Ovary (tissue), 9 donors: Measurements from ENCODE around the gene EPB41L4B. TPM values are rescaled to one million over a fixed set of nuclear protein-coding genes. Genes with fewer than 3 reads are reported as not detected.

Experiments
- DNase-seq, 5 donors: peaks; one replicate each; pipeline ENCODE4 v3.0.0-alpha.2; 2019 to 2020
- H3K27ac ChIP-seq, 2 donors: fragments of 200-600 bp; one replicate each; pipeline versions ENCODE4 v1.5.1 to v1.8.0; 2019 to 2022
- H3K27me3 ChIP-seq: fragments of 200-600 bp; one replicate; pipeline ENCODE4 v1.8.0; 2022
- H3K36me3 ChIP-seq: fragments of 200-600 bp; sonication (generic); one replicate; pipeline ENCODE4 v1.5.1; 2019
- H3K4me1 ChIP-seq: one replicate; pipeline ENCODE4 v1.8.1; 2013; ENCODE audit warnings: mild to moderate bottlenecking, moderate library complexity; ENCODE audit not compliant: insufficient read depth
- H3K4me3 ChIP-seq: fragments of 200-600 bp; sonication (generic); one replicate; pipeline ENCODE4 v1.5.1; 2017
- H3K9me3 ChIP-seq, 2 donors: fragments of 200-600 bp in 1 of 2; sonication (generic) in 1 of 2; one replicate each; pipeline versions ENCODE4 v1.5.1 to v1.8.1; 2013 to 2019; ENCODE audit warnings: mild to moderate bottlenecking in 1 of 2, moderate library complexity in 1 of 2
- CTCF ChIP-seq, 3 donors: fragments of 450-650 bp in 2 of 3; fragments of 200-600 bp in 1 of 3; IDR thresholded peaks; one replicate each; pipeline versions ENCODE4 v1.5.1 to v1.8.0; 2016 to 2022; ENCODE audit warnings: antibody characterized with exemption in 3 of 3, mild to moderate bottlenecking in 1 of 3
- EP300 ChIP-seq: sonication (generic); formaldehyde crosslinking; IDR thresholded peaks from one replicate; pipeline ENCODE4 v1.6.1; 2017; ENCODE audit warnings: antibody characterized with exemption
- POLR2A ChIP-seq: fragments of 450-650 bp; IDR thresholded peaks from one replicate; pipeline ENCODE4 v1.6.1; 2017; ENCODE audit warnings: antibody characterized with exemption, mild to moderate bottlenecking, moderate library complexity
- WGBS, 3 donors: extraction: QIAGEN DNeasy Blood & Tissue Kit in 1 of 3; methylation state at CpG; one replicate each; pipeline versions ENCODE4 v1.1.5 to v1.1.7; 2013 to 2017; 5-methylcytosine and 5-hydroxymethylcytosine counted together
- intact Hi-C, 4 donors: fragments of 100-400 bp; cut with DNase I; formaldehyde crosslinking; loops; one replicate each; pipeline versions ENCODE4 v1.11.0 to v1.15.1; 2022 to 2023
- polyA plus RNA-seq, 2 donors: library from polyadenylated mRNA; stranded (reverse); fragments of 200-250 nt in 1 of 2; fragments of 350-450 nt in 1 of 2; fragmentation: Illumina TruSeq in 1 of 2; extraction: RNeasy Lipid Tissue Mini Kit (QIAGEN cat#74804) in 1 of 2; gene quantifications; one replicate each; pipeline ENCODE4 v1.2.3, GENCODE V29; 2013 to 2014
- total RNA-seq, 7 donors: library from RNA; depleted of rRNA in 2 of 7; stranded (reverse); fragments of >200 nt in 2 of 7; fragmentation: NEBNext Ultra II Directional in 3 of 7; extraction: Animal tissue kit (Norgen Biotek cat#: 25700) in 3 of 7; gene quantifications; one replicate each; pipeline versions ENCODE4 v1.1.0 to v1.2.4, GENCODE V29; 2016 to 2023
- donor health status: DM: no; HTN: no; CAD: no; lungs with moderate emphysema.
- donor health status: DM: no; HTN: no; CAD: no.
- donor health status: Bipolar disorder and iron deficiency.
- donor health status: DM: yes; HTN: yes; CAD: no.
- donor health status: DM: no; HTN: no; CAD: no.
- donor health status: DM: yes; HTN: yes; CAD: no.

Gene EPB41L4B
- total and polyA plus RNA-seq, 9 donors: 8.3 to 34.3 (median 14.0) TPM

DNA sequence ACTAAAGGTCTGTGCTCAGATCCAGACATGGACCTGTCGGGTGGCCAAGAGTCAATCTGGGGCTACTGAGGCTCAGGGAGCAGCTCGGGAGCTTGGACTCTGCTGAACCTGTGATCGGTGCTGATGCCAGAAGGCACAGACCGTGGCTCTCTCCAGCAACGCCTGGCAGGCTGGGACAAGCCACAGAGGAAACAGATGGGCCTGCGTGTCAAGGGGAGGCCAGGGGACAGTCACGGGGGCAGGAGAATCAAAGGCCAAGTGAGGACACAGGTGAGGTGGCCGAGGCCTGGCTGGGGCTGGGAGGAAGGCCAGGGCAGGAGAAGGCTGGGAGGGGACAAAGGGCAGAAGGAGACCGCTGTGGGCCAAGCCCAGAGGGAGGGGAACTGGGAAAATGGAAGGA is 43.4 kb downstream of the EPB41L4B start:
- no peak for DNase-seq
- Histone ChIP-seq H3K27me3 (no peaks in the 10 kb centered on the region), H3K36me3 (no peaks in the 10 kb centered on the region), H3K4me3 (no peak overlapping the region), H3K4me1 (no peaks in the 10 kb centered on the region), H3K9me3 (no peaks in the 10 kb centered on the region), H3K27ac (no peak overlapping the region)
- WGBS, 3 donors: 86 to 89% (median 87%) methylated on average over 9 of the region's 9 CpGs
- TF ChIP-seq POLR2A (no peak), EP300 (no peak), CTCF (IDR thresholded peaks at IDR 0.05) (no peak)
- intact Hi-C loops: no loop called here

- no peak for TF ChIP-seq EP300
- no peak for TF ChIP-seq POLR2A
- TF ChIP-seq CTCF (IDR thresholded peaks at IDR 0.05): no peak
- no peak overlapping the region for H3K27ac ChIP-seq
- DNase-seq: no peak
- intact Hi-C loops: no loop called here
- no peaks in the 10 kb centered on the region for H3K9me3 ChIP-seq
- H3K27me3 ChIP-seq: no peaks in the 10 kb centered on the region
- H3K4me3 ChIP-seq: no peak overlapping the region
- no peaks in the 10 kb centered on the region for H3K36me3 ChIP-seq
- H3K4me1 ChIP-seq: no peaks in the 10 kb centered on the region
- 88 to 91% (median 90%) methylated on average over 13 of the region's 13 CpGs for WGBS, 3 donors
Measured at GRCh38 chr9:109276469-109277440, 44.1 kb downstream of the EPB41L4B start.

GRCh38 chr9:109274884-109275730 is 45.8 kb downstream of the EPB41L4B start:
- H3K9me3 ChIP-seq: no peaks in the 10 kb centered on the region
- H3K36me3 ChIP-seq: no peaks in the 10 kb centered on the region
- H3K4me1 ChIP-seq: no peaks in the 10 kb centered on the region
- WGBS, 3 donors: 88 to 95% (median 90%) methylated on average over 8 of the region's 8 CpGs
- intact Hi-C loops: no loop called here
- H3K27me3 ChIP-seq: no peaks in the 10 kb centered on the region
- no peak for DNase-seq
- H3K4me3 ChIP-seq: no peak overlapping the region
- H3K27ac ChIP-seq: no peak overlapping the region
- TF ChIP-seq EP300: no peak
- no peak for TF ChIP-seq POLR2A

DNA sequence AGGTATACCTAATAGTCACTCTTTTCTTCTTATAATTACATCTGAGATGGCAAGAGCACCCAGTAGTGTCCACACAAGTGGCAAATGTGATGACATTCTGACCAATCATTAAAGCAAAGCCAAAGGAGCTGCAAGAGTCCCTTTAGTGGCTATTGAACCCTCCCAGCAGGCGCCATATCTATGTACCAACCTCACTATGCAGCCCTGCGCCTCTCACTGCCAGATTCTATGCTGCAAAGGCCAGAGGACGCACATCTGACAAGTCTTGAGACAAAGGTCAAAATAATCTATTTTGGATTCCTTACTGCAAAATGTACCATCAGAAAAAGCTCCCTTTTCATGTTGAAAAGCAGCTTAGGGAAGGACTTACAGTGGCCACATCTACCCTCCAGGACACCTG is 47.0 kb downstream of the EPB41L4B start:
- Histone ChIP-seq H3K27me3 (no peaks in the 10 kb centered on the region), H3K4me1 (no peaks in the 10 kb centered on the region), H3K4me3 (no peak overlapping the region), H3K36me3 (no peaks in the 10 kb centered on the region), H3K27ac (no peak overlapping the region), H3K9me3 (no peaks in the 10 kb centered on the region)
- WGBS, 3 donors: 92 to 99% (median 95%) methylated on average over 3 of the region's 3 CpGs
- intact Hi-C loops: no loop called here
- DNase-seq: no peak
- no peak for TF ChIP-seq CTCF (IDR thresholded peaks at IDR 0.05)
- no peak for TF ChIP-seq POLR2A
- TF ChIP-seq EP300: no peak
